H7 (cell line): Measurements from ENCODE around the gene GPATCH4. TPM values are rescaled to one million over a fixed set of nuclear protein-coding genes. Genes with fewer than 3 reads are reported as not detected.

Experiments used
- DNase-seq: peaks from one replicate; pipeline ENCODE4 v3.0.0; 2012
- H3K27me3 ChIP-seq: 2 replicates; pipeline ENCODE4 v1.6.0; 2011; ENCODE audit warnings: mild to moderate bottlenecking, low read length; ENCODE audit not compliant: control insufficient read depth, insufficient read depth
- H3K36me3 ChIP-seq: replicated peaks from 2 replicates; pipeline ENCODE4 v1.5.1; 2011; ENCODE audit warnings: low read length; ENCODE audit not compliant: control insufficient read depth, insufficient read depth
- H3K4me3 ChIP-seq: 2 replicates; pipeline ENCODE4 v1.5.1; 2011; ENCODE audit warnings: low read depth, mild to moderate bottlenecking, control low read depth, low read length, moderate library complexity; ENCODE audit not compliant: insufficient read depth
- total RNA-seq: library from RNA; depleted of rRNA; stranded (reverse); fragments of >200 nt; shearing (Covaris generic); gene quantifications from 2 replicates; pipeline ENCODE4 v1.2.3, GENCODE V29; 2014; rRNA removed

GPATCH4 gene
- total RNA-seq, 1 experiment from 2014 or later: 40.6 TPM

- Histone ChIP-seq H3K27me3 (no peaks in the 10 kb centered on the region), H3K4me3 (no peak overlapping the region), H3K36me3 (peaks cover 25% of the 10 kb centered on the region)
- no peak for DNase-seq
Observed at GRCh38 chr1:156546267-156546666, 55.0 kb downstream of the GPATCH4 start.

GRCh38 chr1:156544592-156545102 is 56.6 kb downstream of the GPATCH4 start:
- no peaks in the 10 kb centered on the region for H3K27me3 ChIP-seq
- H3K4me3 ChIP-seq: no peak overlapping the region
- H3K36me3 ChIP-seq: peaks cover 26% of the 10 kb centered on the region
- no peak for DNase-seq

Other genes with a start within 250 kb of the GPATCH4 start
- gene RHBG, start 232.3 kb downstream of the GPATCH4 start, total RNA-seq: 0.69 and 1.3 TPM in 2 replicates
- gene MEF2D, start 100.7 kb downstream of the GPATCH4 start, total RNA-seq: 14.2 TPM in 2 replicates
- gene IQGAP3, start 28.9 kb downstream of the GPATCH4 start, total RNA-seq: 35.6 and 36.8 TPM in 2 replicates
- gene TTC24, start 21.8 kb downstream of the GPATCH4 start, total RNA-seq: 0.52 TPM in 1 of 2 replicates, not detected in the other
- 133 and 151 TPM in 2 replicates for gene NAXE, start 9.7 kb downstream of the GPATCH4 start, total RNA-seq
- gene HAPLN2, start 17.9 kb upstream of the GPATCH4 start, total RNA-seq: 0.73 and 1.3 TPM in 2 replicates
- 1.7 and 4.1 TPM in 2 replicates for gene BCAN, start 40.6 kb upstream of the GPATCH4 start, total RNA-seq
- gene NES, start 75.9 kb upstream of the GPATCH4 start, total RNA-seq: 220 and 231 TPM in 2 replicates
- gene CRABP2, start 104.1 kb upstream of the GPATCH4 start, total RNA-seq: 137 and 190 TPM in 2 replicates
- gene METTL25B, start 127.0 kb upstream of the GPATCH4 start, total RNA-seq: 25.7 and 33.1 TPM in 2 replicates
- 55.2 and 56.4 TPM in 2 replicates for gene ISG20L2, start 127.3 kb upstream of the GPATCH4 start, total RNA-seq
- 92.1 and 105 TPM in 2 replicates for gene MRPL24, start 139.6 kb upstream of the GPATCH4 start, total RNA-seq
- gene HDGF, start 150.2 kb upstream of the GPATCH4 start, total RNA-seq: 408 and 515 TPM in 2 replicates
- 90.6 and 107 TPM in 2 replicates for gene PRCC, start 166.1 kb upstream of the GPATCH4 start, total RNA-seq
- gene SH2D2A, start 215.4 kb upstream of the GPATCH4 start, total RNA-seq: 4.3 and 8.4 TPM in 2 replicates